OCI-LY3 (cell line): ENCODE measurements around the gene CSKMT.
"Not testable (repeated sequence)": the region's sequence is repeated elsewhere in the genome, so short reads cannot be mapped to it uniquely, and the experiment has no call there.

Experiments used
- H2AFZ ChIP-seq: fragments of 200-600, 300-600 bp; shearing (Covaris generic); 2 replicates; pipeline ENCODE4 v1.6.0; 2014; ENCODE audit warnings: antibody characterized with exemption, low read depth, low read length
- H3K27ac ChIP-seq: fragments of 200-600, 300-600 bp; sonication (generic); 2 replicates; pipeline ENCODE4 v1.5.1; 2014; ENCODE audit warnings: mild to moderate bottlenecking, low read length, moderate library complexity, mixed read lengths
- H3K27me3 ChIP-seq: fragments of 200-600, 300-600 bp; sonication (generic); 2 replicates; pipeline ENCODE4 v1.6.1; 2014; ENCODE audit warnings: low read depth, low read length, mixed read lengths
- H3K36me3 ChIP-seq: fragments of 200-600, 300-600 bp; sonication (generic); replicated peaks from 2 replicates; pipeline ENCODE3; 2014; ENCODE audit warnings: low read depth, low read length, mixed read lengths
- H3K4me1 ChIP-seq: fragments of 300-600, 200-600 bp; sonication (generic); 2 replicates; pipeline ENCODE4 v1.6.1; 2014; ENCODE audit warnings: low read length, mixed read lengths
- H3K4me2 ChIP-seq: fragments of 200-600, 300-600 bp; sonication (generic); 2 replicates; pipeline ENCODE4 v1.6.1; 2014; ENCODE audit warnings: low read length, mixed read lengths
- H3K4me3 ChIP-seq: fragments of 300-600, 200-600 bp; sonication (generic); 2 replicates; pipeline ENCODE4 v1.5.1; 2014; ENCODE audit warnings: antibody characterized with exemption, mild to moderate bottlenecking, low read length, moderate library complexity
- H3K79me2 ChIP-seq: fragments of 300-600, 200-600 bp; shearing (Covaris generic); 2 replicates; pipeline ENCODE4 v1.6.1; 2014; ENCODE audit warnings: mild to moderate bottlenecking, low read length, mixed read lengths
- H3K9ac ChIP-seq: fragments of 300-600, 200-600 bp; shearing (Covaris generic); 2 replicates; pipeline ENCODE4 v1.6.0; 2014; ENCODE audit warnings: mild to moderate bottlenecking, low read length, moderate library complexity
- H3K9me3 ChIP-seq: fragments of 200-600, 300-600 bp; shearing (Covaris generic); 2 replicates; pipeline ENCODE4 v1.6.1; 2014; ENCODE audit warnings: low read length, mixed read lengths; ENCODE audit not compliant: insufficient read depth
- H4K20me1 ChIP-seq: fragments of 200-600, 300-600 bp; sonication (generic); 2 replicates; pipeline ENCODE4 v1.6.1; 2016; ENCODE audit warnings: low read length, mixed read lengths; ENCODE audit not compliant: insufficient read depth
- EZH2phosphoT487 ChIP-seq: fragments of 200-600 bp; shearing (Covaris generic); IDR thresholded peaks from 2 replicates; pipeline ENCODE4 v1.6.1; 2018; ENCODE audit warnings: antibody characterized with exemption, mixed run types, low read depth
- TF ChIP-seq, protein P1 (sequence below): fragments of 200-600, 300-600 bp; sonication (generic); IDR thresholded peaks from 2 replicates; pipeline ENCODE4 v1.5.1; 2014; ENCODE audit warnings: antibody characterized with exemption, low read length, low read depth

Gene CSKMT

DNA sequence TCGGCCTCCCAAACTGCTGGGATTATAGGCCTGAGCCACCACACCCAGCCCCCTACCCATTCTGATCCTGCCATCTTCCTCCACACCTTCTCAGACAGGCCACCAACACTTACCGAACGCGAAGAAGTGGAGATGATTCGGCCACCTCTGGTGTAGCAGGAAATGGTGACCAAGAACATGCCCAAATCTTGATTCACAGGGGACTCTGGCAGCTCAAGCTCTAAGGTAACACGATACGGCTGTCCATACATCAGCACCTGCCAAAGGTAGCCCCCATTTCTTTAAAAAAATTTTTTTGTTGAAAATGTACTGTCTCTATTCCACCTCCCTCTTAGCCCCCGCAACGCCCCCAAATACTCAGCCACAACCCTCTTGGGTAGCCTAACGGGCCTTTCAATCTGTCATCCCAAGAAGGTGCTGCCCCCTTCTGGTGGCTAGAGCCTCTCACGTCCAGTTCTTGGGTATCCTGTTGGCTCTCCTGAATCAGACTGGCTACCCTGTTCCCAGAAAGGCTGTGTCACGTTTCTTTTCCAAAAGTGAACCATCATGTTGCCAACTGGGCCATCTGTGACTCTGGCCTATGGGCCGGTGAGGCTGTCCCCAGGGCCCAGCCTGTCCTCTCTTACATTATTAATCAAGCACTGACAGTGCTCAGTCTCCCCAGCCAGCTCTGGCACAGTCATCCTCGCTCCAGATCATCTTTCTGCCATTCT is 29.5 kb downstream of the CSKMT start:
- no peak overlapping the region for H3K9ac ChIP-seq
- H3K9me3 ChIP-seq: no peaks in the 10 kb centered on the region
- H3K4me3 ChIP-seq: no peak overlapping the region
- no peak overlapping the region for H2AFZ ChIP-seq
- no peak overlapping the region for H3K27ac ChIP-seq
- no peak overlapping the region for H3K4me2 ChIP-seq
- no peaks in the 10 kb centered on the region for H3K27me3 ChIP-seq
- no peaks in the 10 kb centered on the region for H3K4me1 ChIP-seq
- H3K36me3 ChIP-seq: peaks cover 27% of the 10 kb centered on the region
- H4K20me1 ChIP-seq: no peaks in the 10 kb centered on the region
- TF ChIP-seq EZH2phosphoT487: no peak
- TF ChIP-seq, protein P1, sequence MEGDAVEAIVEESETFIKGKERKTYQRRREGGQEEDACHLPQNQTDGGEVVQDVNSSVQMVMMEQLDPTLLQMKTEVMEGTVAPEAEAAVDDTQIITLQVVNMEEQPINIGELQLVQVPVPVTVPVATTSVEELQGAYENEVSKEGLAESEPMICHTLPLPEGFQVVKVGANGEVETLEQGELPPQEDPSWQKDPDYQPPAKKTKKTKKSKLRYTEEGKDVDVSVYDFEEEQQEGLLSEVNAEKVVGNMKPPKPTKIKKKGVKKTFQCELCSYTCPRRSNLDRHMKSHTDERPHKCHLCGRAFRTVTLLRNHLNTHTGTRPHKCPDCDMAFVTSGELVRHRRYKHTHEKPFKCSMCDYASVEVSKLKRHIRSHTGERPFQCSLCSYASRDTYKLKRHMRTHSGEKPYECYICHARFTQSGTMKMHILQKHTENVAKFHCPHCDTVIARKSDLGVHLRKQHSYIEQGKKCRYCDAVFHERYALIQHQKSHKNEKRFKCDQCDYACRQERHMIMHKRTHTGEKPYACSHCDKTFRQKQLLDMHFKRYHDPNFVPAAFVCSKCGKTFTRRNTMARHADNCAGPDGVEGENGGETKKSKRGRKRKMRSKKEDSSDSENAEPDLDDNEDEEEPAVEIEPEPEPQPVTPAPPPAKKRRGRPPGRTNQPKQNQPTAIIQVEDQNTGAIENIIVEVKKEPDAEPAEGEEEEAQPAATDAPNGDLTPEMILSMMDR: peak; percentile 97
- no peaks in the 10 kb centered on the region for H3K79me2 ChIP-seq

DNA sequence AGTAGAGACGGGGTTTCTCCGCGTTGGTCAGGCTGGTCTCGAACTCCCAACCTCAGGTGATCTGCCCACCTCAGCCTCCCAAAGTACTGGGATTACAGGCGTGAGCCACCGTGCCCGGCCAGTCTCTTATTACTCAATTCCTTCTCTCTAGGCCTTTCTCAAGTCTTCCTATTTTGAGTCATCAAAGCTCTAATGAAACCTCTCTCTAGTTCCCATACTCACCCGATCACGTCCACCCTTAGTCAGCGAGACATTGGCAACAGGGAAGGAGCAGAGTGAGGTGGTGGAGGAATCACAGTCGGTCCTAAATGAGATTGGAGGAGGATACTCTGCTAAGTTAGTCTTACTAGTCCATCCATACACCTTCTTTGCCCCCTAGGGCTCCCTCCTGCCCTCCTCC is 37.1 kb downstream of the CSKMT start:
- Histone ChIP-seq H3K27ac (peak overlapping the region; percentile 19; the same call in 1 of the 2 replicates), H3K9ac (no peak overlapping the region), H3K36me3 (peaks cover 36% of the 10 kb centered on the region), H3K9me3 (no peaks in the 10 kb centered on the region), H3K4me2 (peak overlapping the region; percentile 20; the same call in 1 of the 2 replicates), H3K27me3 (no peaks in the 10 kb centered on the region), H3K79me2 (peaks cover 10% of the 10 kb centered on the region), H2AFZ (no peak overlapping the region), H3K4me1 (peaks cover 21% of the 10 kb centered on the region), H4K20me1 (no peaks in the 10 kb centered on the region), H3K4me3 (no peak overlapping the region)
- TF ChIP-seq, protein P1: no peak
- TF ChIP-seq EZH2phosphoT487: no peak

DNA sequence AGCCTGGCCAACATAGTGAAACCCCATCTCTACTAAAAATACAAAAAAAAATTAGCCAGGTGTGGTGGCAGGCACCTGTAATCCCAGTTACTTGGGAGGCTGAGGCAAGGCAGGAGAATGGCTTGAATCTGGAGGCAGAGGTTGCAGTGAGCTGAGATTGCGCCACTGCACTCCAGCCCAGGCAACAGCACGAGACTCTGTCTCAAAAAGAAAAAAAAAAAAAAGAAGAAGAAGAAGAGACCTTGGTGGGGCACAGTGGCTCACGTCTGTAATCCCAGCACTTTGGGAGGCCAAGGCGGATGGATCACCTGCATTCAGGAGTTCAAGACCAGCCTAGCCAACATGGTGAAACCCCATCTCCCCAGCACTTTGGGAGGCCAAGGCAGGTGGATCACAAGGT is 38.8 kb downstream of the CSKMT start:
- not testable (repeated sequence) for H3K4me2 ChIP-seq, H3K9me3 ChIP-seq, H3K9ac ChIP-seq, H4K20me1 ChIP-seq, H3K27ac ChIP-seq, H3K27me3 ChIP-seq, H3K4me3 ChIP-seq, H2AFZ ChIP-seq
- peaks cover 27% of the 10 kb centered on the region for H3K4me1 ChIP-seq
- H3K79me2 ChIP-seq: peaks cover 10% of the 10 kb centered on the region
- H3K36me3 ChIP-seq: peaks cover 47% of the 10 kb centered on the region

DNA sequence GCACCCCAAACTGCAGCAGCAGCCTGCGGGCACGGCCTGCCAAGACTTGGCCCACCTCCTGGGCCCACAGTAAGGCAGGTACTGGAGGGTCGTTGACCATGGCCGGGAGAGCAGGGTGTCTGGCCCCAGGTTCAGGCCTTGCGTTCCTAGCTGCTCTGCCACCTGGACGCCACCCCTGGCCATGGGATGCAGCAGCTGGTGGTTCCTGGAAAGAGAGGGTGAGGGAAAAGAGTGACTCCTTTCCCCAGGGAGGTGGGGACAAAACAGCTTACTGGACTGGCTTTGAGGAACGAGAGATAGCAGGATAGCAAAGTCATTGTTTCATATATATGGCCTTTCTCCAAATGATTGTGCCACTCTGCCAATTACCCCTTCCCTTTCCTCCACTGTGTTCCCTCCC is 40.3 kb downstream of the CSKMT start:
- TF ChIP-seq, protein P1: no peak
- TF ChIP-seq EZH2phosphoT487: no peak
- Histone ChIP-seq H3K27me3 (no peaks in the 10 kb centered on the region), H3K79me2 (peaks cover 10% of the 10 kb centered on the region), H3K9me3 (no peaks in the 10 kb centered on the region), H3K4me2 (peak overlapping the region; percentile 99), H3K36me3 (peaks cover 50% of the 10 kb centered on the region), H2AFZ (no peak overlapping the region), H3K9ac (peak overlapping the region; percentile 76), H3K27ac (peak overlapping the region; percentile 40), H3K4me3 (peak overlapping the region; percentile 84), H3K4me1 (peaks cover 38% of the 10 kb centered on the region), H4K20me1 (no peaks in the 10 kb centered on the region)
